PC-9 (cell line): ENCODE data around the gene RNLS. TPM values are rescaled to one million over a fixed set of nuclear protein-coding genes. Genes with fewer than 3 reads are reported as not detected.

Experiments used
- BruUV-seq: library from RNA; stranded (reverse); fragments of 400-500 nt; replicated peaks from 2 replicates; lab custom pipeline; 2021; lab: Mats Ljungman, UMichigan
- CTCF ChIA-PET: fragments of 300-600 bp; sonication (Branson Sonifier 250); formaldehyde crosslinking; loops from one replicate; lab custom pipeline; 2022; ENCODE audit warnings: antibody characterized with exemption; lab: Charles Lee
- POLR2A ChIA-PET: fragments of 300-600 bp; sonication (Branson Sonifier 250); formaldehyde crosslinking; loops from one replicate; lab custom pipeline; 2022; ENCODE audit warnings: antibody characterized with exemption; ENCODE audit not compliant: unreplicated experiment; lab: Charles Lee
- DNase-seq, 2 experiments: peaks; one replicate each; pipeline versions ENCODE4 v3.0.0 to v3.0.0-alpha.2; 2015 to 2022; ENCODE audit warnings: mixed read lengths in 1 of 2
- H2AFZ ChIP-seq: fragments of 200-600 bp; sonication (generic); 2 replicates; pipeline ENCODE4 v1.8.1; 2017; ENCODE audit warnings: antibody characterized with exemption
- H3F3A ChIP-seq: fragments of 200-600 bp; sonication (generic); 2 replicates; pipeline ENCODE4 v1.8.1; 2017; ENCODE audit warnings: antibody characterized with exemption, mild to moderate bottlenecking, low read depth; ENCODE audit not compliant: insufficient read depth
- H3K27ac ChIP-seq: fragments of 200-600 bp; sonication (generic); 2 replicates; pipeline ENCODE4 v1.6.1; 2016; ENCODE audit warnings: mixed run types
- H3K27me3 ChIP-seq: fragments of 200-600 bp; sonication (generic); 2 replicates; pipeline ENCODE4 v1.6.1; 2016; ENCODE audit warnings: low read depth, mixed run types; ENCODE audit not compliant: insufficient read depth
- H3K36me3 ChIP-seq: fragments of 200-600 bp; sonication (generic); 2 replicates; pipeline ENCODE4 v1.6.1; 2016; ENCODE audit warnings: low read depth, mixed run types
- H3K4me1 ChIP-seq: fragments of 200-600 bp; sonication (generic); replicated peaks from 2 replicates; pipeline ENCODE4 v1.6.1; 2016; ENCODE audit warnings: mixed run types; ENCODE audit not compliant: insufficient read depth
- H3K4me2 ChIP-seq: fragments of 200-600 bp; sonication (generic); 2 replicates; pipeline ENCODE4 v1.6.1; 2017; ENCODE audit warnings: mixed run types
- H3K4me3 ChIP-seq: fragments of 200-600 bp; sonication (generic); 2 replicates; pipeline ENCODE4 v1.6.1; 2016; ENCODE audit warnings: mixed run types
- H3K79me2 ChIP-seq: fragments of 200-600 bp; sonication (generic); 2 replicates; pipeline ENCODE4 v1.6.1; 2017; ENCODE audit warnings: low read depth, mixed run types
- H3K9me2 ChIP-seq: fragments of 200-600 bp; sonication (generic); 2 replicates; pipeline ENCODE4 v1.8.1; 2017; ENCODE audit warnings: mild to moderate bottlenecking; ENCODE audit not compliant: insufficient read depth
- H3K9me3 ChIP-seq: fragments of 200-600 bp; sonication (generic); 2 replicates; pipeline ENCODE4 v1.8.1; 2016; ENCODE audit warnings: low read depth; ENCODE audit not compliant: insufficient read depth
- H4K20me1 ChIP-seq: fragments of 200-600 bp; sonication (generic); 2 replicates; pipeline ENCODE4 v1.8.1; 2017; ENCODE audit not compliant: insufficient read depth
- EZH2 ChIP-seq: fragments of 200-600 bp; sonication (generic); IDR thresholded peaks from 2 replicates; pipeline ENCODE4 v1.8.0; 2017; ENCODE audit warnings: antibody characterized with exemption, low read depth
- intact Hi-C: fragments of 100-400 bp; cut with micrococcal nuclease; formaldehyde crosslinking; loops from one replicate; pipeline ENCODE4 v1.10.0; 2022; ENCODE audit not compliant: unreplicated experiment
- total RNA-seq: library from RNA; stranded (reverse); gene quantifications from 2 replicates; pipeline ENCODE4 v1.2.3, GENCODE V29; 2021
- TF ChIP-seq, protein P1 (sequence below): fragments of 200-600 bp; sonication (generic); conservative IDR thresholded peaks from 2 replicates; pipeline ENCODE4 v1.6.1; 2017; ENCODE audit warnings: mixed run types, antibody characterized with exemption, mild to moderate bottlenecking, moderate library complexity

The RNLS gene
- total RNA-seq, 1 experiment from 2014 or later: not detected

- intact Hi-C loops: no loop called here
- Histone ChIP-seq H3K9me3 (no peaks in the 10 kb centered on the region), H3K9me2 (no peaks in the 10 kb centered on the region), H3K27me3 (no peaks in the 10 kb centered on the region), H3K36me3 (no peaks in the 10 kb centered on the region), H4K20me1 (no peaks in the 10 kb centered on the region), H2AFZ (no peak overlapping the region), H3K79me2 (no peaks in the 10 kb centered on the region), H3K4me1 (no peaks in the 10 kb centered on the region), H3K4me3 (no peak overlapping the region), H3K4me2 (no peak overlapping the region), H3F3A (no peaks in the 10 kb centered on the region), H3K27ac (no peak overlapping the region)
- TF ChIP-seq, protein P1, sequence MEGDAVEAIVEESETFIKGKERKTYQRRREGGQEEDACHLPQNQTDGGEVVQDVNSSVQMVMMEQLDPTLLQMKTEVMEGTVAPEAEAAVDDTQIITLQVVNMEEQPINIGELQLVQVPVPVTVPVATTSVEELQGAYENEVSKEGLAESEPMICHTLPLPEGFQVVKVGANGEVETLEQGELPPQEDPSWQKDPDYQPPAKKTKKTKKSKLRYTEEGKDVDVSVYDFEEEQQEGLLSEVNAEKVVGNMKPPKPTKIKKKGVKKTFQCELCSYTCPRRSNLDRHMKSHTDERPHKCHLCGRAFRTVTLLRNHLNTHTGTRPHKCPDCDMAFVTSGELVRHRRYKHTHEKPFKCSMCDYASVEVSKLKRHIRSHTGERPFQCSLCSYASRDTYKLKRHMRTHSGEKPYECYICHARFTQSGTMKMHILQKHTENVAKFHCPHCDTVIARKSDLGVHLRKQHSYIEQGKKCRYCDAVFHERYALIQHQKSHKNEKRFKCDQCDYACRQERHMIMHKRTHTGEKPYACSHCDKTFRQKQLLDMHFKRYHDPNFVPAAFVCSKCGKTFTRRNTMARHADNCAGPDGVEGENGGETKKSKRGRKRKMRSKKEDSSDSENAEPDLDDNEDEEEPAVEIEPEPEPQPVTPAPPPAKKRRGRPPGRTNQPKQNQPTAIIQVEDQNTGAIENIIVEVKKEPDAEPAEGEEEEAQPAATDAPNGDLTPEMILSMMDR: no peak
- no peak for TF ChIP-seq EZH2
- ChIA-PET CTCF (no interaction called here), POLR2A (no interaction called here)
- no TSS peak for BruUV-seq
- DNase-seq: no peak
Observed at GRCh38 chr10:88616250-88616977, 33.3 kb upstream of the RNLS start.

- H3K4me2 ChIP-seq: no peak overlapping the region
- H3F3A ChIP-seq: no peaks in the 10 kb centered on the region
- H3K79me2 ChIP-seq: no peaks in the 10 kb centered on the region
- no peaks in the 10 kb centered on the region for H3K36me3 ChIP-seq
- no peak for DNase-seq
- BruUV-seq: no TSS peak
- H3K9me2 ChIP-seq: no peaks in the 10 kb centered on the region
- CTCF ChIA-PET: no interaction called here
- H3K4me1 ChIP-seq: no peaks in the 10 kb centered on the region
- H3K9me3 ChIP-seq: no peaks in the 10 kb centered on the region
- intact Hi-C loops: no loop called here
- H3K4me3 ChIP-seq: no peak overlapping the region
- no peak overlapping the region for H2AFZ ChIP-seq
- POLR2A ChIA-PET: no interaction called here
- H3K27me3 ChIP-seq: no peaks in the 10 kb centered on the region
- no peak overlapping the region for H3K27ac ChIP-seq
- H4K20me1 ChIP-seq: no peaks in the 10 kb centered on the region
- no peak for TF ChIP-seq EZH2
- TF ChIP-seq, protein P1: no peak
Observed at GRCh38 chr10:88608780-88609179, 25.7 kb upstream of the RNLS start.

DNA sequence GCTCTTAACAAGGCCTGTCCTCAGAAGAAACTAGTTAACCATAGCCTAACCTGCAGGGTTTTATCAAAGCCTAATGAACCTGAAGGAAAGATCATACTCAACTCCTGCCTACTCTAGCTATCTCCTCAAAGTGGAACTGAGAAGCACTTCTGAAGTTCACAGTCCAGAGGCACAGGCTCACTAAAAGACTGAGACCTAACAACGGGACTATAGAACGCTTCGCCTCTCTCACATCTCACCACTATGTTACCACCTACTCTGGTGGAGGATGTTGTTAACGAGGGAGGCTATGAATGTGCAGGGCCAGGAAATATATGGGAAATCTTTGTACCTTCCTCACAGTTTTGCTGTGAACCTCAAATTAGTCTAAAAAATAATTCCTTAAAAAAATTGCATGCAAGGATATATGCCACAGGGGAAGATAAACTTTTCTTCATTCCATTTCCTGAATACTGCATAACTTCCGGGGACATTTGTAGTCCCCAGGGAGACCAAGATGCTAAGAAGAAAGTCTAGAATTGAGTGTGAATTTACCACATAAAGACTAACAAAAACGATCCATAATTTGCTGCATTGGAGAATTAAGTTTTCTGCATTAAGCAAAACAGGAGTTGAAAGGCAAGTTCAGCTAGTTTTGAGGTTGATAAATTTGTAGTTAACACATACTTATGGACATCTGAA lies 25.1 kb upstream of the RNLS start:
- ChIA-PET POLR2A (no interaction called here), CTCF (no interaction called here)
- no peaks in the 10 kb centered on the region for H3F3A ChIP-seq
- no peaks in the 10 kb centered on the region for H3K9me3 ChIP-seq
- H3K27me3 ChIP-seq: no peaks in the 10 kb centered on the region
- H3K27ac ChIP-seq: no peak overlapping the region
- no peaks in the 10 kb centered on the region for H3K4me1 ChIP-seq
- BruUV-seq: no TSS peak
- no peaks in the 10 kb centered on the region for H3K9me2 ChIP-seq
- no peak overlapping the region for H3K4me2 ChIP-seq
- no peak for DNase-seq
- H2AFZ ChIP-seq: no peak overlapping the region
- H3K36me3 ChIP-seq: no peaks in the 10 kb centered on the region
- H4K20me1 ChIP-seq: no peaks in the 10 kb centered on the region
- intact Hi-C loops: no loop called here
- H3K79me2 ChIP-seq: no peaks in the 10 kb centered on the region
- TF ChIP-seq, protein P1: no peak
- TF ChIP-seq EZH2: no peak
- H3K4me3 ChIP-seq: no peak overlapping the region
